Measurements from ENCODE around the gene CCDC85B. TPM values are rescaled to one million over a fixed set of nuclear protein-coding genes. Genes with fewer than 3 reads are reported as not detected.

The CCDC85B gene
- total and polyA plus RNA-seq, 2 of the 8 experiments (the other 6 are each of a cell fraction or from before 2014, with no cell fraction given), result 19.8 to 30.8 TPM

GRCh38 chr11:65873318-65874156 is 16.9 kb upstream of the CCDC85B start (continued):
- TF ChIP-seq ATF3 (IDR thresholded peaks at IDR 0.05; ENCODE audit: insufficient read depth, low read depth, low read length), result peak; percentile 67
- peak; percentile 50; the same call in 1 of the 2 replicates for TF ChIP-seq TBP (IDR thresholded peaks at IDR 0.05; ENCODE audit: low read depth, low read length)
- peak; percentile 39; the same call in 1 of the 2 replicates for TF ChIP-seq KDM1A (IDR thresholded peaks at IDR 0.05; ENCODE audit: borderline replicate concordance, low read length)
- no peak for TF ChIP-seq RFX5 (IDR thresholded peaks at IDR 0.05; ENCODE audit: borderline replicate concordance, low read depth, low read length)
- TF ChIP-seq ASH2L (IDR thresholded peaks at IDR 0.05; ENCODE audit: low read length), result no peak
- no peak for TF ChIP-seq SRF (IDR thresholded peaks at IDR 0.05; ENCODE audit: low read depth, low read length)
- TF ChIP-seq POLR2A (IDR thresholded peaks at IDR 0.05; ENCODE audit: control extremely low read depth in 1 of 2, low read depth in 2 of 2, low read length in 2 of 2), result peak in 1 of 2 experiments; percentile 30; a peak in 1 of 3 replicates
- peak; percentile 64 for TF ChIP-seq CREB1 (IDR thresholded peaks at IDR 0.05)
- TF ChIP-seq RXRA (IDR thresholded peaks at IDR 0.05; ENCODE audit: insufficient read depth, low read depth, low read length), result 0 out of 2 replicates have a peak, but pooled peaks have one; percentile 64
- TF ChIP-seq E2F6 (IDR thresholded peaks at IDR 0.05), result no peak
- peak; percentile 61; the same call in 1 of the 2 replicates for TF ChIP-seq MAX (IDR thresholded peaks at IDR 0.05)
- peak; percentile 73 for TF ChIP-seq BACH1 (IDR thresholded peaks at IDR 0.05; ENCODE audit: low read length)
- peak; percentile 57; the same call in 1 of the 2 replicates for TF ChIP-seq EGR1 (IDR thresholded peaks at IDR 0.05; ENCODE audit: borderline replicate concordance, low read depth, low read length)
- TF ChIP-seq RAD21 (IDR thresholded peaks at IDR 0.05 in 1 of 2, conservative IDR thresholded peaks at IDR 0.05 in 1 of 2; ENCODE audit: low read depth in 2 of 2, low read length in 2 of 2), result no peak
- TF ChIP-seq SIX5 (IDR thresholded peaks at IDR 0.05; ENCODE audit: low read depth, low read length), result no peak
- 0 out of 2 replicates have a peak, but pooled peaks have one; percentile 22 for TF ChIP-seq POLR2AphosphoS5 (IDR thresholded peaks at IDR 0.05; ENCODE audit: low read depth, low read length)
- TF ChIP-seq HDAC2 (IDR thresholded peaks at IDR 0.05; ENCODE audit: borderline replicate concordance in 1 of 2, low read depth in 2 of 2, low read length in 2 of 2), result 0 out of 4 replicates have a peak, but pooled peaks have one; percentile 21 to 65
- TF ChIP-seq RNF2 (IDR thresholded peaks at IDR 0.05; ENCODE audit: borderline replicate concordance, low read depth, low read length, missing control alignments, poor library complexity, severe bottlenecking), result no peak
- TF ChIP-seq CEBPB (IDR thresholded peaks at IDR 0.05; ENCODE audit: low read depth, low read length), result no peak
- 0 out of 2 replicates have a peak, but pooled peaks have one; percentile 15 for TF ChIP-seq ATF2 (IDR thresholded peaks at IDR 0.05; ENCODE audit: low read length)

All from H1 (cell line).